A549 (cell line): ENCODE data around the gene IRF5. TPM values are rescaled to one million over a fixed set of nuclear protein-coding genes. Genes with fewer than 3 reads are reported as not detected.

Experiments
- ATAC-seq, 2 experiments: fragments of 200-7000 bp in 1 of 2; fragments of >200 bp in 1 of 2; cut with Nextera tagmentation in 1 of 2; cut with Tn5 transposase in 1 of 2; 3 replicates each; pipeline versions ENCODE4 v1.8.0 to v1.9.1; 2018 to 2020; ENCODE audit warnings: mild to moderate bottlenecking in 1 of 2, moderate library complexity in 1 of 2
- CTCF ChIA-PET: fragments of 300-600 bp; sonication (Branson Sonifier 250); formaldehyde crosslinking; extraction: SDS; loops from one replicate; lab custom pipeline; 2021; ENCODE audit warnings: antibody characterized with exemption, inconsistent platforms; lab: Yijun Ruan, JAX
- POLR2A ChIA-PET: fragments of 350-600 bp; formaldehyde crosslinking; extraction: SDS; loops from one replicate; lab custom pipeline; 2021; ENCODE audit warnings: antibody characterized with exemption, inconsistent platforms; lab: Yijun Ruan, JAX
- DNase-seq, 2 experiments: peaks; one replicate each; pipeline versions ENCODE4 v3.0.0 to v3.0.0-alpha.2; 2011 to 2016; ENCODE audit warnings: low read depth in 1 of 2, low spot score in 1 of 2
- FAIRE-seq: peaks from 2 replicates; lab custom pipeline; 2011; peaks lifted over from hg19 to GRCh38; lab: Jason Lieb, UNC
- H3K27ac ChIP-seq, 2 experiments: fragments of >200 bp; sonication (Bioruptor Twin); formaldehyde crosslinking; 3 replicates each; pipeline ENCODE4 v1.5.1; 2016 to 2017
- H3K4me1 ChIP-seq: fragments of >200 bp; sonication (Bioruptor Twin); formaldehyde crosslinking; 3 replicates; pipeline ENCODE4 v1.6.1; 2016
- H3K4me2 ChIP-seq: fragments of >200 bp; sonication (Bioruptor Twin); formaldehyde crosslinking; 3 replicates; pipeline ENCODE4 v1.6.1; 2016
- H3K4me3 ChIP-seq: fragments of >200 bp; sonication (Bioruptor Twin); formaldehyde crosslinking; 3 replicates; pipeline ENCODE4 v1.5.1; 2016
- H3K9me3 ChIP-seq: fragments of >200 bp; sonication (Bioruptor Twin); formaldehyde crosslinking; 3 replicates; pipeline ENCODE4 v1.6.1; 2016
- ATOH8 ChIP-seq: fragments of 250-450 bp; sonication (Bioruptor Pico); IDR thresholded peaks from 2 replicates; pipeline ENCODE4 v1.5.0; 2020; ENCODE audit warnings: low read depth, mild to moderate bottlenecking, moderate library complexity
- CBX2 ChIP-seq: fragments of 200-600 bp; sonication (generic); IDR thresholded peaks from 2 replicates; pipeline ENCODE4 v1.6.1; 2016; ENCODE audit warnings: low read depth, mild to moderate bottlenecking, borderline replicate concordance
- CTCF ChIP-seq: fragments of >200 bp; sonication (Bioruptor Twin); formaldehyde crosslinking; IDR thresholded peaks from 3 replicates; pipeline ENCODE4 v1.5.1; 2016
- E2F6 ChIP-seq: IDR thresholded peaks from 2 replicates; pipeline ENCODE4 v1.6.1; 2012; ENCODE audit warnings: low read depth, borderline replicate concordance
- EHF ChIP-seq: fragments of 250-450 bp; sonication (Bioruptor Pico); IDR thresholded peaks from 2 replicates; pipeline ENCODE4 v1.5.0; 2020; ENCODE audit warnings: mild to moderate bottlenecking
- ELK1 ChIP-seq: fragments of 150-350 bp; IDR thresholded peaks from 2 replicates; pipeline ENCODE4 v1.6.1; 2014; ENCODE audit warnings: low read depth, mild to moderate bottlenecking, low read length
- EP300 ChIP-seq, 2 experiments: fragments of >200 bp; sonication (Bioruptor Twin); formaldehyde crosslinking; IDR thresholded peaks; 2 replicates in 1 of 2; 3 replicates in 1 of 2; pipeline ENCODE4 v1.6.1; 2016 to 2017
- ESRRA ChIP-seq: fragments of 150-350 bp; IDR thresholded peaks from 2 replicates; pipeline ENCODE4 v1.6.1; 2014; ENCODE audit warnings: mild to moderate bottlenecking, low read length, borderline replicate concordance
- HEYL ChIP-seq: fragments of 250-450 bp; sonication (Bioruptor Pico); IDR thresholded peaks from 2 replicates; pipeline ENCODE4 v1.8.0; 2021; ENCODE audit warnings: mild to moderate bottlenecking, moderate library complexity
- JUN ChIP-seq, 2 experiments: fragments of >200 bp; sonication (Bioruptor Twin); formaldehyde crosslinking; IDR thresholded peaks; 2 replicates in 1 of 2; 3 replicates in 1 of 2; pipeline ENCODE4 v1.6.1; 2016 to 2017
- KDM1A ChIP-seq: fragments of 200-600 bp; sonication (generic); IDR thresholded peaks from 2 replicates; pipeline ENCODE4 v1.6.1; 2016; ENCODE audit warnings: low read depth, mild to moderate bottlenecking
- MAX ChIP-seq: IDR thresholded peaks from 2 replicates; pipeline ENCODE4 v1.6.1; 2012
- MAZ ChIP-seq: fragments of 150-350 bp; IDR thresholded peaks from 2 replicates; pipeline ENCODE4 v1.6.1; 2014; ENCODE audit warnings: antibody characterized with exemption, low read depth, low read length, borderline replicate concordance
- MYC ChIP-seq: IDR thresholded peaks from 2 replicates; pipeline ENCODE4 v1.6.1; 2012; ENCODE audit warnings: mild to moderate bottlenecking, inconsistent platforms, low read length, improper control_type of control experiment, borderline replicate concordance
- NFE2L2 ChIP-seq: fragments of 150-350 bp; conservative IDR thresholded peaks from 2 replicates; pipeline ENCODE4 v1.6.1; 2014; ENCODE audit warnings: low read length
- NPAS2 ChIP-seq: fragments of 250-450 bp; sonication (Bioruptor Pico); IDR thresholded peaks from 2 replicates; pipeline ENCODE4 v1.8.0; 2022; ENCODE audit warnings: mild to moderate bottlenecking, moderate library complexity, borderline replicate concordance
- NR3C1 ChIP-seq: fragments of >200 bp; sonication (Bioruptor Twin); formaldehyde crosslinking; IDR thresholded peaks from 3 replicates; pipeline ENCODE4 v1.6.1; 2017
- PHF8 ChIP-seq: fragments of 200-600 bp; sonication (generic); IDR thresholded peaks from 2 replicates; pipeline ENCODE4 v1.6.1; 2016; ENCODE audit warnings: low read depth, mild to moderate bottlenecking, antibody characterized with exemption, moderate library complexity, borderline replicate concordance
- POLR2A ChIP-seq: IDR thresholded peaks from 2 replicates; pipeline ENCODE4 v1.6.1; 2012; ENCODE audit warnings: mild to moderate bottlenecking, low read length
- POLR2AphosphoS2 ChIP-seq: conservative IDR thresholded peaks from 2 replicates; pipeline ENCODE4 v1.6.1; 2012; ENCODE audit warnings: low read length, improper control_type of control experiment, inconsistent platforms
- RAD21 ChIP-seq, 2 experiments: fragments of >200 bp in 1 of 2; sonication (Bioruptor Twin) in 1 of 2; formaldehyde crosslinking in 1 of 2; IDR thresholded peaks in 1 of 2; conservative IDR thresholded peaks in 1 of 2; 2 replicates in 1 of 2; 3 replicates in 1 of 2; pipeline ENCODE4 v1.6.1; 2012 to 2018; ENCODE audit warnings: inconsistent platforms in 1 of 2
- RFX5 ChIP-seq: fragments of 450-650 bp; IDR thresholded peaks from 2 replicates; pipeline ENCODE4 v1.7.1; 2014; ENCODE audit warnings: antibody characterized with exemption, mild to moderate bottlenecking, moderate library complexity
- TFCP2L1 ChIP-seq: fragments of 250-450 bp; sonication (Bioruptor Pico); IDR thresholded peaks from 2 replicates; pipeline ENCODE4 v1.5.0; 2021; ENCODE audit warnings: mild to moderate bottlenecking
- TP53 ChIP-seq: fragments of 250-450 bp; sonication (Bioruptor Pico); IDR thresholded peaks from 2 replicates; pipeline ENCODE4 v1.5.0; 2021; ENCODE audit warnings: mild to moderate bottlenecking, moderate library complexity
- USF2 ChIP-seq: fragments of 450-650 bp; IDR thresholded peaks from 2 replicates; pipeline ENCODE4 v1.6.1; 2014; ENCODE audit warnings: antibody characterized with exemption
- ZFP36 ChIP-seq: fragments of 450-650 bp; IDR thresholded peaks from 2 replicates; pipeline ENCODE4 v1.6.1; 2014; ENCODE audit warnings: borderline replicate concordance; ENCODE audit not compliant: partially characterized antibody
- ZNF302 ChIP-seq: fragments of 250-450 bp; sonication (Bioruptor Pico); IDR thresholded peaks from 2 replicates; pipeline ENCODE4 v1.9.0; 2021; ENCODE audit warnings: inconsistent platforms, mild to moderate bottlenecking, moderate library complexity
- ZSCAN20 ChIP-seq: fragments of 250-450 bp; sonication (Bioruptor Pico); IDR thresholded peaks from 2 replicates; pipeline ENCODE4 v1.8.0; 2022; ENCODE audit warnings: mild to moderate bottlenecking, moderate library complexity
- WGBS: methylation state at CpG from one replicate; pipeline ENCODE4 v1.1.6; 2017; ENCODE audit errors: missing lambda C conversion rate; 5-methylcytosine and 5-hydroxymethylcytosine counted together
- polyA plus RNA-seq, 4 experiments: library from polyadenylated mRNA; depleted of rRNA in 3 of 4; stranded (reverse); fragments of >200 nt; fragmentation: RNase III in 1 of 4; extraction: RNeasy Plus Mini Kit Qiagen cat#74134 plus additional on column Dnase treatment in 1 of 4; gene quantifications; 2 replicates in 3 of 4; 3 replicates in 1 of 4; pipeline ENCODE4 v1.2.3, GENCODE V29; 2011 to 2017

Gene IRF5
- polyA plus RNA-seq, 2 of the 4 experiments (the other 2 are of a cell fraction), result 5.5 to 8.7 TPM

GRCh38 chr7:128888039-128888755 lies 49.5 kb upstream of the IRF5 start:
- POLR2A ChIA-PET, result no interaction called here
- no peak for FAIRE-seq

GRCh38 chr7:128888756-128889095 lies 49.0 kb upstream of the IRF5 start:
- DNase-seq, result no peak
- Histone ChIP-seq H3K4me3 (no peak overlapping the region), H3K4me2 (no peak overlapping the region), H3K27ac (no peak overlapping the region), H3K9me3 (no peaks in the 10 kb centered on the region), H3K4me1 (no peaks in the 10 kb centered on the region; the same call in 2 of the 3 replicates)
- POLR2A ChIA-PET, result no interaction called here
- CTCF ChIA-PET, result no interaction called here
- WGBS, result 77% methylated on average over 10 of the region's 11 CpGs
- no peak for FAIRE-seq
- TF ChIP-seq JUN (IDR thresholded peaks at IDR 0.05), result no peak
- TF ChIP-seq RFX5, result no peak
- no peak for TF ChIP-seq CTCF
- TF ChIP-seq MAX, result no peak
- no peak for TF ChIP-seq NPAS2
- TF ChIP-seq NR3C1, result no peak
- no peak for TF ChIP-seq POLR2A
- no peak for TF ChIP-seq MYC
- no peak for TF ChIP-seq EHF (CRISPR knock-in tag)
- no peak for TF ChIP-seq RAD21 (conservative IDR thresholded peaks at IDR 0.05 in 1 of 2, IDR thresholded peaks at IDR 0.05 in 1 of 2)
- TF ChIP-seq ELK1, result no peak
- TF ChIP-seq TP53 (CRISPR knock-in tag), result no peak
- TF ChIP-seq ZFP36, result no peak
- TF ChIP-seq CBX2, result no peak
- no peak for TF ChIP-seq TFCP2L1 (CRISPR knock-in tag)
- no peak for TF ChIP-seq E2F6
- no peak for ATAC-seq

More at GRCh38 chr7:128888039-128888755, 49.5 kb upstream of the IRF5 start:
- ATAC-seq, result no peak
- H3K4me3 ChIP-seq, result no peak overlapping the region
- TF ChIP-seq NFE2L2, result no peak
- TF ChIP-seq POLR2AphosphoS2, result no peak
- TF ChIP-seq PHF8, result no peak
- no peak for TF ChIP-seq MAZ
- no peak for TF ChIP-seq ZFP36
- TF ChIP-seq ZSCAN20 (CRISPR knock-in tag), result no peak
- TF ChIP-seq USF2, result no peak
- TF ChIP-seq KDM1A, result no peak
- no peak for TF ChIP-seq EP300 (IDR thresholded peaks at IDR 0.05)
- no peak for TF ChIP-seq EHF (CRISPR knock-in tag)
- no peak for TF ChIP-seq ESRRA
- no peak for TF ChIP-seq NR3C1
- no peak for TF ChIP-seq ELK1
- no peak for TF ChIP-seq ZNF302 (CRISPR knock-in tag)
- TF ChIP-seq ATOH8 (CRISPR knock-in tag), result no peak
- TF ChIP-seq TP53 (CRISPR knock-in tag), result no peak
- no peak for TF ChIP-seq CBX2
- no peak for TF ChIP-seq HEYL
- no peak for DNase-seq
- H3K4me2 ChIP-seq, result no peak overlapping the region
- CTCF ChIA-PET, result no interaction called here
- no peaks in the 10 kb centered on the region for H3K9me3 ChIP-seq
- no peak overlapping the region for H3K27ac ChIP-seq
- 77% methylated on average over 7 of the region's 7 CpGs for WGBS
- no peaks in the 10 kb centered on the region; the same call in 2 of the 3 replicates for H3K4me1 ChIP-seq
